B cell (primary cell): ENCODE data around the gene NDUFA8.

ENCODE experiments used
- CTCF ChIP-seq: fragments of 200-600 bp; IDR thresholded peaks from one replicate; pipeline ENCODE4 v1.8.0; 2022; ENCODE audit warnings: antibody characterized with exemption, mild to moderate bottlenecking
- EZH2 ChIP-seq: IDR thresholded peaks from 2 replicates; pipeline ENCODE4 v1.6.1; 2012; ENCODE audit warnings: borderline replicate concordance, low read depth, mild to moderate bottlenecking, moderate library complexity, low read length; ENCODE audit not compliant: insufficient read depth, poor library complexity, severe bottlenecking

- TF ChIP-seq EZH2 (no peak), CTCF (no peak)
Measured at GRCh38 chr9:122204055-122204454, 44.5 kb upstream of the NDUFA8 start.
